Gastrocnemius medialis (tissue), 4 donors: Measurements from ENCODE around the gene GBA2.

Experiments used
- POLR2A ChIP-seq, 2 donors: fragments of 450-650 bp; IDR thresholded peaks; one replicate each; pipeline ENCODE4 v1.6.1; 2017; ENCODE audit warnings: antibody characterized with exemption in 2 of 2, mild to moderate bottlenecking in 2 of 2, moderate library complexity in 2 of 2
- TF ChIP-seq, protein P1 (sequence below), 5 experiments: fragments of 450-650 bp in 3 of 5; fragments of 200-600 bp in 2 of 5; sonication (generic) in 2 of 5; IDR thresholded peaks in 4 of 5; conservative IDR thresholded peaks in 1 of 5; 1 replicate in 4 of 5; 2 replicates in 1 of 5; pipeline ENCODE4 v1.5.1; 2016 to 2019; ENCODE audit warnings: antibody characterized with exemption in 5 of 5, mild to moderate bottlenecking in 3 of 5, moderate library complexity in 3 of 5

DNA sequence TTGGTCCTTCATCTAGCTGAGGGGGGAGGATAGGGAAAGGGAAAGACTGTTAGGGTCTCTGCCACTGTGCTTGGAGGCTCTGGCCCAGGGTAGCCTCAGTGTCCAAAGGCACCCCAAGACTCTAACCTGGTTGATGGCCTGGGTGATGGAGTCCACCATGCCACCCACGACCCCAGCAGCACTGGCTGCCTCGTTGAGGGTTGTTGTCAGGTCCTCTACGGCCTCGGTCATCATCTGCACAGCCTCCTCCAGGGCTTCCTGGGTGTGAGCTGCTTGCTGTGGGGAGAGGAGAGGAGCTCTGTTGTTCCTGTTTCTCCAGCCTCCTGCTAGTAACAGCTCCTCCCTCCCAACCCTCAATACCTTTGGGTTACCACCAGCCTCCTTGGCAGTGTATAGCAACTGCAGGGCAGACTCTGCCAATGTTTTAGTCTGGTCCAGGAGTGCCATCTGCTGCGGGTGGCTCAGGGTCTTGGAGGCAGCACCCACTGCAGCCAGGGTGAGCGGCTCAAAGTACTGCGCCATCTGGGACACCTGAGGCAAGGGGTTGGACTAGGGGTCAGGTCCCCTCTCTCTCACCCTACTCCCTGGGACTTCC, 43.1 kb downstream of the GBA2 start:
- TF ChIP-seq, protein P1, sequence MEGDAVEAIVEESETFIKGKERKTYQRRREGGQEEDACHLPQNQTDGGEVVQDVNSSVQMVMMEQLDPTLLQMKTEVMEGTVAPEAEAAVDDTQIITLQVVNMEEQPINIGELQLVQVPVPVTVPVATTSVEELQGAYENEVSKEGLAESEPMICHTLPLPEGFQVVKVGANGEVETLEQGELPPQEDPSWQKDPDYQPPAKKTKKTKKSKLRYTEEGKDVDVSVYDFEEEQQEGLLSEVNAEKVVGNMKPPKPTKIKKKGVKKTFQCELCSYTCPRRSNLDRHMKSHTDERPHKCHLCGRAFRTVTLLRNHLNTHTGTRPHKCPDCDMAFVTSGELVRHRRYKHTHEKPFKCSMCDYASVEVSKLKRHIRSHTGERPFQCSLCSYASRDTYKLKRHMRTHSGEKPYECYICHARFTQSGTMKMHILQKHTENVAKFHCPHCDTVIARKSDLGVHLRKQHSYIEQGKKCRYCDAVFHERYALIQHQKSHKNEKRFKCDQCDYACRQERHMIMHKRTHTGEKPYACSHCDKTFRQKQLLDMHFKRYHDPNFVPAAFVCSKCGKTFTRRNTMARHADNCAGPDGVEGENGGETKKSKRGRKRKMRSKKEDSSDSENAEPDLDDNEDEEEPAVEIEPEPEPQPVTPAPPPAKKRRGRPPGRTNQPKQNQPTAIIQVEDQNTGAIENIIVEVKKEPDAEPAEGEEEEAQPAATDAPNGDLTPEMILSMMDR (IDR thresholded peaks at IDR 0.05 in 4 of 5, conservative IDR thresholded peaks at IDR 0.05 in 1 of 5): no peak
- no peak for TF ChIP-seq POLR2A (IDR thresholded peaks at IDR 0.05)
